LNCAP (cell line): ENCODE data around the gene ARHGAP12.

ENCODE experiments used
- TF ChIP-seq, protein P1 (sequence below): fragments of 450-650 bp; IDR thresholded peaks from 2 replicates; pipeline ENCODE4 v1.5.1; 2017; ENCODE audit warnings: mild to moderate bottlenecking

ARHGAP12 gene

GRCh38 chr10:31780717-31781116, 147.9 kb downstream of the ARHGAP12 start:
- TF ChIP-seq, protein P1, sequence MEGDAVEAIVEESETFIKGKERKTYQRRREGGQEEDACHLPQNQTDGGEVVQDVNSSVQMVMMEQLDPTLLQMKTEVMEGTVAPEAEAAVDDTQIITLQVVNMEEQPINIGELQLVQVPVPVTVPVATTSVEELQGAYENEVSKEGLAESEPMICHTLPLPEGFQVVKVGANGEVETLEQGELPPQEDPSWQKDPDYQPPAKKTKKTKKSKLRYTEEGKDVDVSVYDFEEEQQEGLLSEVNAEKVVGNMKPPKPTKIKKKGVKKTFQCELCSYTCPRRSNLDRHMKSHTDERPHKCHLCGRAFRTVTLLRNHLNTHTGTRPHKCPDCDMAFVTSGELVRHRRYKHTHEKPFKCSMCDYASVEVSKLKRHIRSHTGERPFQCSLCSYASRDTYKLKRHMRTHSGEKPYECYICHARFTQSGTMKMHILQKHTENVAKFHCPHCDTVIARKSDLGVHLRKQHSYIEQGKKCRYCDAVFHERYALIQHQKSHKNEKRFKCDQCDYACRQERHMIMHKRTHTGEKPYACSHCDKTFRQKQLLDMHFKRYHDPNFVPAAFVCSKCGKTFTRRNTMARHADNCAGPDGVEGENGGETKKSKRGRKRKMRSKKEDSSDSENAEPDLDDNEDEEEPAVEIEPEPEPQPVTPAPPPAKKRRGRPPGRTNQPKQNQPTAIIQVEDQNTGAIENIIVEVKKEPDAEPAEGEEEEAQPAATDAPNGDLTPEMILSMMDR, result no peak

GRCh38 chr10:31778627-31779026, 150.0 kb downstream of the ARHGAP12 start:
- TF ChIP-seq, protein P1, result no peak

DNA sequence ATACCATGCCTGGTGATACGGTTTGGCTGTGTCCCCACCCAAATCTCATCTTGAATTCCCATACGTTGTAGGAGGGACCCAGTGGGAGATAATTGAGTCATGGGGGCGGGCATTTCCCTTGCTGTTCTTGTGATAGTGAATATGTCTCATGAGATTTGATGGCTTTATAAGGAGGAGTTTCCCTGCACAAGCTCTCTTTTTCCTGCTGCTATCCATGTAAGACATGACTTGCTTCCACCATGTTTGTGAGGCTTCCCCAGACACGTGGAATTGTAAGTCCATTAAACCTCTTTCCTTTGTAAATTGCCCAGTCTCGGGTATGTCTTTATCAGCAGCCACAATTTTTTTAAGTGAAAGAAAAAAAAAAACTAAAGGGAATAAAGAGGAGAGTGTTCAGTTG, 152.5 kb downstream of the ARHGAP12 start:
- TF ChIP-seq, protein P1, result no peak

GRCh38 chr10:31774928-31775650, 153.5 kb downstream of the ARHGAP12 start:
- TF ChIP-seq, protein P1, result no peak

DNA sequence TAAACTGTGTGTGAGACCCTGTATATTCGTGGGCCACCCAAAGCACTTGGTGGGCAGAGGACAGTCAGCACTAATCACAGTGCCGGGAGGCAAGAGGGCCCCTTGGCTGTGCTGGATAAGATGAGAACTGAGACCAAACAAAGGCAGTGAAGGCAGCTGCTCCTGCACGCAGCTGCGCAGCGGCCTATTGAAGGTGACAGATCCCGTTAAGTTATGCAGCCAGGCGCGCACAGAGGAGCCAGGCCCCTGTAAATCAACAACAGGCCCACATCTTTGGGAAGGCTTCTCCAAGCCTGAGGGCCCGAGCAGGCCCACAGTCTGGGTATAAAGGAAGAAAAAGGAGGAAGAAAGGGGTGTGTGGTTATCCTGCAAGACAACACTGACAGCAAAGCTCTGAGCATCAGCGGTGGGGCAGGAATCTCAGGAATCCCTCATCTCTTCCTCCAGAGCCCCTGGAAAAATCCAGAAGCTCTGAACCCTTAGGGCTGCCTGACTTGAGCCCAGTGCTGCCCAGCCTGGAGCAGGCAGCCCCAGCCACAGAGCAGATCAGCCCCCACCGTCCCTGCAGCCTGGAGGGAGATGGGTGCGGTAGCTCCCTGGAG, 154.2 kb downstream of the ARHGAP12 start:
- TF ChIP-seq, protein P1, result no peak

- TF ChIP-seq, protein P1, result no peak
Observed at GRCh38 chr10:31773749-31774298, 154.8 kb downstream of the ARHGAP12 start.

DNA sequence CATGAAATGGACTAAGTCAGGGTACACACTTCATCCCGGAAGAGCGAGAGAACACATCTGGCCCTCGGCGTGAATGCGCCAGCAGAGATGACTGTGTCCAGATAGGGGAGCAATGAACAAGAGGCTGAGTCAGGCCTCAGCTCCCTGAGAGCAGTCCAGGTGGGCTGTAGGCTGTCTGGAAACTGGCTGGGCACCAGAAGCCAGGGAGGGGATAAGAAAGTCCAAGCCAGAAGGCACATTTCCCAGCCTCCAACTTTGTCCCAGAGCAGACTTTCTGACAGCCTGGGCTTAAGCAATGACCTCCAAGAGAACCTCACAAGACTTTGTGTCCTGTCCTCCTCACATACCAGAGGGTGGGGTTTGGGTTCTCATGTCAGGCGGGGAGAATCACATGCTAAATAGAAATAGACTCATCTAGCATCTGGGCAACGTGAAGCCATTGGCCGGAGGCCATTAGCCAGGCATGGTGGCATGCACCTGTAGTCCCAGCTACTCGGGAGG, 157.2 kb downstream of the ARHGAP12 start:
- TF ChIP-seq, protein P1, result no peak
